AG04449 (cell line): ENCODE results near the gene ETV4.

ENCODE experiments used
- CTCF ChIA-PET: fragments of 350-600 bp; formaldehyde crosslinking; extraction: SDS; loops from one replicate; lab custom pipeline; 2021; ENCODE audit warnings: antibody characterized with exemption; lab: Yijun Ruan, JAX
- POLR2A ChIA-PET: fragments of 400-600, 350-600 bp; formaldehyde crosslinking; extraction: SDS; loops from one replicate; lab custom pipeline; 2020; ENCODE audit warnings: antibody characterized with exemption, inconsistent platforms; lab: Yijun Ruan, JAX
- DNase-seq: peaks from one replicate; pipeline ENCODE4 v3.0.0-alpha.2; 2010; ENCODE audit warnings: low read depth, low spot score
- H3K4me3 ChIP-seq: 2 replicates; pipeline ENCODE4 v1.5.1; 2011; ENCODE audit warnings: low read depth, mild to moderate bottlenecking, control low read depth, low read length
- CTCF ChIP-seq: IDR thresholded peaks from one replicate; pipeline ENCODE4 v1.5.1; 2011; ENCODE audit warnings: mild to moderate bottlenecking, moderate library complexity, low read length, control low read depth, inconsistent platforms; ENCODE audit not compliant: insufficient read depth; ENCODE audit errors: missing control alignments

ETV4 gene

GRCh38 chr17:43579566-43580140 lies 33.5 kb upstream of the ETV4 start:
- POLR2A ChIA-PET = interaction anchor here (3.3 kb wide), 1 partner anchor 12 kb away, joined by 17 read pairs; no protein-coding TSS in a partner anchor
- DNase-seq = no peak
- CTCF ChIA-PET = interaction anchor here (1.1 to 10.0 kb wide), 10 partner anchors 9 to 187 kb away, joined by 3 to 137 read pairs (median 8); partner anchors contain the start of gene SOST
- H3K4me3 ChIP-seq = no peak overlapping the region
- TF ChIP-seq CTCF = no peak

GRCh38 chr17:43578699-43579565 lies 32.8 kb upstream of the ETV4 start:
- no peak for TF ChIP-seq CTCF
- CTCF ChIA-PET = interaction anchor here (0.8 to 10.0 kb wide), 15 partner anchors 9 to 188 kb away, joined by 3 to 137 read pairs (median 7); partner anchors contain the start of gene SOST
- POLR2A ChIA-PET = interaction anchor here (3.3 kb wide), 1 partner anchor 13 kb away, joined by 17 read pairs; no protein-coding TSS in a partner anchor
- no peak overlapping the region for H3K4me3 ChIP-seq
- DNase-seq = no peak

- H3K4me3 ChIP-seq = no peak overlapping the region
- no peak for DNase-seq
- POLR2A ChIA-PET = interaction anchor here (3.3 kb wide), 1 partner anchor 13 kb away, joined by 17 read pairs; no protein-coding TSS in a partner anchor
- TF ChIP-seq CTCF = no peak
- CTCF ChIA-PET = interaction anchor here (0.8 to 10.0 kb wide), 13 partner anchors 10 to 189 kb away, joined by 3 to 137 read pairs (median 8); partner anchors contain the start of gene SOST
These were observed 32.2 kb upstream of the ETV4 start for GRCh38 chr17:43578404-43578698.

GRCh38 chr17:43577664-43578403 lies 31.7 kb upstream of the ETV4 start:
- no peak for DNase-seq
- no peak overlapping the region for H3K4me3 ChIP-seq
- ChIA-PET POLR2A (interaction anchor here (1.0 to 3.3 kb wide), 2 partner anchors 14 to 91 kb away, joined by 4 to 17 read pairs; no protein-coding TSS in a partner anchor), CTCF (interaction anchor here (0.8 to 10.0 kb wide), 40 partner anchors 8 to 189 kb away, joined by 3 to 137 read pairs (median 8); partner anchors contain the start of genes DHX8, ETV4 and SOST)
- no peak for TF ChIP-seq CTCF

- peak; percentile 80 for TF ChIP-seq CTCF
- no peak for DNase-seq
- ChIA-PET CTCF (interaction anchor here (0.8 to 10.0 kb wide), 49 partner anchors 8 to 270 kb away, joined by 3 to 137 read pairs (median 5); partner anchors contain the start of genes CD300LG, DHX8, ETV4 and SOST), POLR2A (interaction anchor here (1.0 kb wide), 1 partner anchor 92 kb away, joined by 4 read pairs; no protein-coding TSS in a partner anchor)
- no peak overlapping the region for H3K4me3 ChIP-seq
These were observed 30.6 kb upstream of the ETV4 start for GRCh38 chr17:43576563-43577229.
